RWPE2 (cell line): ENCODE results near the gene ENHO.

Experiments
- ATAC-seq: fragments of 200-7000 bp; cut with Tn5 transposase; 3 replicates; pipeline ENCODE4 v1.9.1; 2021; ENCODE audit warnings: low read depth
- DNase-seq: peaks from one replicate; pipeline ENCODE4 v3.0.0-alpha.2; 2020; ENCODE audit warnings: low spot score
- H3K27ac ChIP-seq: fragments of 450-650 bp; 2 replicates; pipeline ENCODE4 v1.5.1; 2017; ENCODE audit warnings: mild to moderate bottlenecking; ENCODE audit not compliant: poor library complexity, severe bottlenecking
- H3K27me3 ChIP-seq: fragments of 250-450 bp; sonication (Bioruptor Pico); 2 replicates; pipeline ENCODE4 v1.5.1; 2021; ENCODE audit warnings: mild to moderate bottlenecking, moderate library complexity; ENCODE audit not compliant: insufficient read depth, poor library complexity, severe bottlenecking
- H3K36me3 ChIP-seq: fragments of 250-450 bp; sonication (Bioruptor Pico); 2 replicates; pipeline ENCODE4 v1.5.1; 2020; ENCODE audit warnings: low read depth, mild to moderate bottlenecking, moderate library complexity
- H3K4me1 ChIP-seq: fragments of 250-450 bp; sonication (Bioruptor Pico); 2 replicates; pipeline ENCODE4 v1.5.1; 2021; ENCODE audit warnings: mild to moderate bottlenecking, moderate library complexity; ENCODE audit not compliant: insufficient read depth, poor library complexity, severe bottlenecking
- H3K4me3 ChIP-seq: fragments of 250-450 bp; sonication (Bioruptor Pico); 2 replicates; pipeline ENCODE4 v1.5.1; 2021; ENCODE audit warnings: mild to moderate bottlenecking, moderate library complexity; ENCODE audit not compliant: severe bottlenecking
- H3K9me3 ChIP-seq: fragments of 250-450 bp; sonication (Bioruptor Pico); 2 replicates; pipeline ENCODE4 v1.5.1; 2021; ENCODE audit warnings: mild to moderate bottlenecking, moderate library complexity; ENCODE audit not compliant: severe bottlenecking
- TF ChIP-seq, protein P1 (sequence below): fragments of 450-650 bp; IDR thresholded peaks from one replicate; pipeline ENCODE4 v1.5.1; 2017; ENCODE audit warnings: mild to moderate bottlenecking, moderate library complexity; ENCODE audit not compliant: poor library complexity, severe bottlenecking

ENHO gene

DNA sequence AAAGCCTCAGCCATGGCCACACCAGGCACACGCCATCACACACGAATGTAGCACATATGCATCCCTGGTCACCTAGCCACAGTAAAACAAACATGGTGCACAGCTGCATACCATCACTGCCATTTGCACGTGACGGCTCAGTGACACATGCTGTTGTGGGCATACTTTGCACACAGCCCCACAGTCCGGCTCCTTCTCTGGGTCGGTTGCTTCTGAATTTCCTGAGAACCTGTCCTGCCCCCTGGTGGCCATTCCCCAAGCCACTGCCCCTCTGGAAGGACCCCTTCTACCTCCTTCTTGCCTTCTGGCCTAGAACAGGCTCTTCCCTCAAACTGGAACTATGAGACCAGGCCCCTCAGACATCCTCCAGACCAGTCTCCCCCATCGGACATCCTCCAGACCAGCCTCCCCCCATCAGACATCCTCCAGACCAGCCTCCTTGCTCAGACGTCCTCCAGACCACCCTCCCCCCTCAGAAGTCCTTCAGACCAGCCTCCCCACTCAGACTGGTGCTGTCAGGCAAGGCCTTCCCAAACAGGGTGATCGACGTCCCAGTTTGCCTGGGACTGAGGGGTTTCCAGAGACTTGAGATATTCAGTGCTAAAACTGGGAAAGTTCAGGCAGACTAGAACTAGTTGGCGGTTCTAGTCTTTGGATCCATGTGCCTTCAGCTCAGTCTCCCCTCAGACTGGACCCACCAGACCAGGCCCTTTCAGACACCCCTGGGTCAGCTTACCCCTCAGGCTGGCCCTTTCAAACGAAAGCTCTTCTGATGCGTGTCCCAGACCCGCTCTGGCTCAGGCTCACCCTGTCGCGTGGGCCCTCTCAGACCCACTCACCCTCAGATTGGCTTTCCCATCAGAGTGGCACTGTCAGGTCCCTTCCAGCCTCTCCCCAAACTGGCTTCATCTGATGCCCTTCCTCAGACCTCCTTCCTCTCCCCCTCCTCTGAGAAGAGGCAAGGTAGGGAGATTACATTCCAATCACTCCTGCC lies 24.3 kb upstream of the ENHO start:
- DNase-seq (no peak), ATAC-seq (peak; percentile 40; the same call in 2 of the 3 replicates)
- Histone ChIP-seq H3K9me3 (no peaks in the 10 kb centered on the region), H3K27ac (no peak overlapping the region), H3K4me1 (no peaks in the 10 kb centered on the region), H3K36me3 (no peaks in the 10 kb centered on the region), H3K4me3 (no peak overlapping the region), H3K27me3 (no peaks in the 10 kb centered on the region)
- TF ChIP-seq, protein P1, sequence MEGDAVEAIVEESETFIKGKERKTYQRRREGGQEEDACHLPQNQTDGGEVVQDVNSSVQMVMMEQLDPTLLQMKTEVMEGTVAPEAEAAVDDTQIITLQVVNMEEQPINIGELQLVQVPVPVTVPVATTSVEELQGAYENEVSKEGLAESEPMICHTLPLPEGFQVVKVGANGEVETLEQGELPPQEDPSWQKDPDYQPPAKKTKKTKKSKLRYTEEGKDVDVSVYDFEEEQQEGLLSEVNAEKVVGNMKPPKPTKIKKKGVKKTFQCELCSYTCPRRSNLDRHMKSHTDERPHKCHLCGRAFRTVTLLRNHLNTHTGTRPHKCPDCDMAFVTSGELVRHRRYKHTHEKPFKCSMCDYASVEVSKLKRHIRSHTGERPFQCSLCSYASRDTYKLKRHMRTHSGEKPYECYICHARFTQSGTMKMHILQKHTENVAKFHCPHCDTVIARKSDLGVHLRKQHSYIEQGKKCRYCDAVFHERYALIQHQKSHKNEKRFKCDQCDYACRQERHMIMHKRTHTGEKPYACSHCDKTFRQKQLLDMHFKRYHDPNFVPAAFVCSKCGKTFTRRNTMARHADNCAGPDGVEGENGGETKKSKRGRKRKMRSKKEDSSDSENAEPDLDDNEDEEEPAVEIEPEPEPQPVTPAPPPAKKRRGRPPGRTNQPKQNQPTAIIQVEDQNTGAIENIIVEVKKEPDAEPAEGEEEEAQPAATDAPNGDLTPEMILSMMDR = peak; percentile 39

DNA sequence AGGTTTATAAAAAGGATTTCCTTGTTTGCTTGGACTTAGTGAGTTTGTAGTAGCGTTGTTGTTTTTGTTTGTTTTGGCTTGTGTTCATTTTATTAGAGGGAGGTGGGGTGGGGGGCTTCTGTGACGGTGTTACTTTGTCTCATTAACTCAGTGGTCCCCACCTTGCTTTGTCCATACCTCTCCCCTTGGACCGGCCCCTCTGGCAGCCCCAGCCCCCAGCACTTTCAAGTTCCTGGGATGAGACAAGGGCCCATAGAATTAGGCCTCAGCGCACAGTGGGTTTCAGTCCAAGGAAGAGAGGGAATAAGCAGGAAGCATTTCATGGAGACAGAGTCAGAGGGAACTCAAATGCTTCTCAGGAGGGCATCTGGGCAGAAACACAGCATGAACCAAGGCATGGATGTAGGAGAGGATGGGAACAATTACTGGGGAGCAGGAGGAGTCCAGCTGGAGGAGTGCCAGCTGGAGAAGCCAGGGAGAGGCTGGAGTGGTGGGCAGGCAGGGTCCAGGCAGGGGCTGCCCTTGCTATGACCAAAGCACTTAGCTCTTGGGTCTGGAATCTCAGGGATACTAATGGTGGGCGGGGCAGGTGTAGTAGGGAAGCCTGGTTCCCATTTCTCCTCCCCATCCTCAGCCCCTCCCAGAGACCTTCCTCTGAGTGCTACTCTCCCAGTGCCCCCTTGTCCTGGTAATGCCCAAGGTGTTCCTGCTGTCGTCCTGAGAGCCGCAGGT lies 23.5 kb upstream of the ENHO start:
- no peak for DNase-seq

DNA sequence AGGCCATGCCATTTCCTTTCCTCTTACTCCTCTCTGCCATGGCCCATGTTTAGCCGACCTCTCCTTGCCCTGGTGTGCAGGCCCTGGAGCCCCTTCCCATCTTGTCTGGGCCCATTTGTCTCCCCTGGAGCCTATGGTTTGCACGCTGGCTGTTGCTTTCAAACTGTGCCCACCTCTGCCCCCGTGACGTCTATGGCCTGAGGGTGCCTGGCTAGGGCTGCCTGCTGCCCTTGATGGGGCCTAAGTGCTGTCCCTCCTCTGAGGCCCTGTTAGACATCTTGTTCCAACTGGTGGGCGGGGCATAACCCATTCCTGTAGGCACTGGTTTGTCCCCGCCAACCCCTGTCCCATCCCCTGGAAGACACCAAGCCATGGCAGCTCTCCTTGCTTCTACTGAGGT lies 22.7 kb upstream of the ENHO start:
- ATAC-seq (no peak), DNase-seq (peak; percentile 43)
- H3K9me3 ChIP-seq = no peaks in the 10 kb centered on the region
- no peak overlapping the region for H3K27ac ChIP-seq
- TF ChIP-seq, protein P1 = no peak
- H3K4me1 ChIP-seq = no peaks in the 10 kb centered on the region
- H3K27me3 ChIP-seq = no peaks in the 10 kb centered on the region
- H3K36me3 ChIP-seq = no peaks in the 10 kb centered on the region
- H3K4me3 ChIP-seq = no peak overlapping the region

More for the DNA sequence above, 23.5 kb upstream of the ENHO start:
- H3K9me3 ChIP-seq = no peaks in the 10 kb centered on the region
- H3K27me3 ChIP-seq = no peaks in the 10 kb centered on the region
- no peak for ATAC-seq
- H3K4me3 ChIP-seq = no peak overlapping the region
- TF ChIP-seq, protein P1 = no peak
- no peaks in the 10 kb centered on the region for H3K4me1 ChIP-seq
- H3K27ac ChIP-seq = no peak overlapping the region
- no peaks in the 10 kb centered on the region for H3K36me3 ChIP-seq

DNA sequence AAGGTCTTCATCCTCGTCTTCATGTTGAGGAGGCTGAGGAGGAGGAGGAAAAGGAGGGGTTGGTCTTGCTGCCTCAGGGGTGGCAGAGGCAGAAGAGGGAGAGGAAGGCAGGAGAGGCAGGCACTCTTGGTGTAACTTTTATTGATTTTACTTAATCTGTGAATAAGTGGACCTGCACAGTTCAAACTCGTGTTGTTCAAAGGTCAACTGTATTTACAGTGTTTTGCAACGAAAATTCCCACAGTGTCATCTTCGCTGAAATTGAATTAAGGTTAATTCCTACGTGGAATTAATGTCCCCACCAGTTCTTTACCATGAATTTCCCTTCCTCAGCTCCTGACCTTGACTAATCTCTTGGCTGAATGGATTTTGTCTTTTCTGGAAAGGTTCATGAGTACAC lies 21.2 kb upstream of the ENHO start:
- no peaks in the 10 kb centered on the region for H3K27me3 ChIP-seq
- H3K27ac ChIP-seq = no peak overlapping the region
- H3K36me3 ChIP-seq = no peaks in the 10 kb centered on the region
- no peak overlapping the region for H3K4me3 ChIP-seq
- H3K4me1 ChIP-seq = no peaks in the 10 kb centered on the region
- ATAC-seq (no peak), DNase-seq (no peak)
- no peaks in the 10 kb centered on the region for H3K9me3 ChIP-seq
- TF ChIP-seq, protein P1 = no peak
